SH-SY5Y (cell line): ENCODE measurements around the gene PPM1F.

Experiments
- GATA2 ChIP-seq: IDR thresholded peaks from 2 replicates; pipeline ENCODE4 v1.6.1; 2011; ENCODE audit warnings: mild to moderate bottlenecking, low read depth, low read length
- GATA3 ChIP-seq: IDR thresholded peaks from 2 replicates; pipeline ENCODE4 v1.6.1; 2011; ENCODE audit warnings: low read depth, mild to moderate bottlenecking, low read length, moderate library complexity

PPM1F gene

DNA sequence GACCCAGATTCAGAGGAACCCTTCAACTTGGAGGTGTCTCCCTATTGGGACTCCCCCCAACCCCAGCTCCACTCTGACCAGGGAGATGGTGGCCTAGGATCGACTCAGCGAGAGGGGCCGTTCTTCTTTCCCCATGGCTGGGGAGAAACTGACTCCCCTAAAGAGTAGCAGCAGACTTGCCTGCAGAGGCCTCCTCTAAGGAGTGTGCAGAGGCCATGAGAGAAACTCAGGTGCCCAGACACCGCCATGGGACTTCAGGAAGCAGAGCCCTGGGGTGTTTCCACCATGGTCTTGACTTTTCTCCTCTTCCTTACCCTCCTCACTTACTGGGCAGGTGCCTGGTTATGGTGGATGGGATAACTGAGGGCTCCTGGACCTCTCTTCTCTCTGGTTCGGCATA lies 32.6 kb upstream of the PPM1F start:
- TF ChIP-seq GATA2: no peak
- no peak for TF ChIP-seq GATA3

DNA sequence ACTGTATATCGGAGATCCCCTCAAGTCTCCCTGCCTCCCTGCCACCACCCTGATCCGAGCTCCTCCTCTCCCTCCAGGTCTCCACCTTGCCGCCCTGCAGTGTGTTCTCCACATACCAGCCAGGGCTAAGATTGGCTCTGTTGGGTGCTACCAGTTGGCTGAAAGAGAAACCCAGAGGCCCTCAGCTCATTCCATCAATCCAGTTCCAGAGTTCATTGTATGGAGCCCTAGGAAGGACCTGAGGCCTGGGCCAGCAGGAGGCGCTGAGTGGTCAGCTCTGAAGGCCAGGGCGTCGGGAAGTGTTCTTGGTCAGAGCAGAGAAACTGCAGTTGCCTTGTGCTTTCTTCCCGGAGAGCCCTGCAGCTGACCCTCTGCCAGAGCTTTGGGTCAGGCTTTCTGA lies 32.1 kb upstream of the PPM1F start:
- TF ChIP-seq GATA2: no peak
- TF ChIP-seq GATA3: no peak

DNA sequence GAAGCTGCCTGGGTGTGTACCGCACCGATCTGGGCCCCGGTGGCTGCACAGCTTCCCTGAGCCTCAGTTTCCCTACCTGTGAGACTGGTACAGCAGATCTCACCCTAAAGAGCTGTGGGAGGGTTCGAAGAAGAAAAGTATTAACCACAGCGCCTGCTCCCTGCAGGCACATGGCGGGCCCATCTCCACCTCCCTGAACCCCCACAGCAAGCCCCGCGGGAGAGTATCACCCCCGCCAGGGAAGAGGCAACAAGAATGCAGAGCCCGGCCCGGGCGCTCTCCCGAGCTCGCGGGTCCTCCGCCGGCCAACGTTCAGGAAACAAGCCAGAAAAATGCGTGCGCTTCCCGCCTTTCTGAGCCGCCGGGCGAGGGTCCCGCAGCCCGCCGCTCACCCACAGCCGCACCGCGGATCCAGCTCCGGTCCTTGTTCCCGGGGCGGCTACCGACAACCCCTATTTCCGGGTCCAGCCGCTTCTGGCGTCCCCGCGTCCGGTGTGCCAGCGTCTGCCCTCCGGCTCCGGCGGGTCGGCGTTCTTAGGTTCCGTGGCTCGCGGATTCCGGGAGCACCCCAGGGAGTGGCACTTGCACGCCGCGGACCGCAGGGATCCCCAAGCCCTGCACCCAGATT lies 29.8 kb upstream of the PPM1F start, which contains the start of gene TOP3B:
Gene TOP3B (minus strand): TSS at position 450 of the 628 bp plus-strand sequence. CDS start 7,078 bp downstream, outside the sequence.
- TF ChIP-seq GATA2 (0 out of 2 replicates have a peak, but pooled peaks have one; percentile 14), GATA3 (no peak)

DNA sequence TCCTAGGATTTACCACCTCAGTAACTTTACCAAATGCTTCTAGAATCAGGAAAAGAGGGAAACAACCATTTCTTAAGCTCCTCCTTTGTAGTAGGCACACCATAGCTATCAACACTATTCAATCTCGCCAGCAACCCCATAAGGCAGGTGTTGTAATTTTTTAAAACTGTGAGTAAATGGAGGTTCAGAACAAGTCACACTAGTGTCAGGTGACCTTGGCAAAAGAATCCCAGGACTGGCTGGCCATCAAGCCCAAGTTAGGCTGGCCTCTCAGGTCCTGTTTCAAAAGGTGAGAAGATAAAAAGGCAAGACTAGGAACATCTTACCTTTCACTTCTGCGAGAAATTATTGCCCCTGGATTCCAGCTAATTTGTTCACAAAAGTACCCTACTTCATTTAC lies 29.2 kb upstream of the PPM1F start:
- no peak for TF ChIP-seq GATA3
- no peak for TF ChIP-seq GATA2

DNA sequence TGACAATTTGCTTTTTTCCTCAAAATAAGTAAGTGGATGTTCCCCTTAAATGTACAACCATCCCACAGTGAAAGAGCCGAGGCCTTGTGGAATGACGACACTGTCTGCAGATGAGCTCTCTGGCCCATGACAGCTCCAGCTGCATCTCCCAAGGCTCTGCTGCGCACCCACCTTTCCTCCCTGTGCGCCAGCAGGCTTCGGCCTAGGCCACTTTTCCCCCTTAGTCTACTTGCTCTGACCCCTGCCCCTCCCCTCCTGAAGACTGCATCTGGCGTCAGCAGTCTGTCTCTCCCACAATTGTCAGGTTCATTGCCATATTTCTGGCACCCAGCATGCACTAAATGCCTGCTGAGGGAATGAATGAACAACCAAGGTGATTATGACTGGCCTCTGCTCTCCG lies 27.9 kb upstream of the PPM1F start:
- TF ChIP-seq GATA2: no peak
- TF ChIP-seq GATA3: no peak

DNA sequence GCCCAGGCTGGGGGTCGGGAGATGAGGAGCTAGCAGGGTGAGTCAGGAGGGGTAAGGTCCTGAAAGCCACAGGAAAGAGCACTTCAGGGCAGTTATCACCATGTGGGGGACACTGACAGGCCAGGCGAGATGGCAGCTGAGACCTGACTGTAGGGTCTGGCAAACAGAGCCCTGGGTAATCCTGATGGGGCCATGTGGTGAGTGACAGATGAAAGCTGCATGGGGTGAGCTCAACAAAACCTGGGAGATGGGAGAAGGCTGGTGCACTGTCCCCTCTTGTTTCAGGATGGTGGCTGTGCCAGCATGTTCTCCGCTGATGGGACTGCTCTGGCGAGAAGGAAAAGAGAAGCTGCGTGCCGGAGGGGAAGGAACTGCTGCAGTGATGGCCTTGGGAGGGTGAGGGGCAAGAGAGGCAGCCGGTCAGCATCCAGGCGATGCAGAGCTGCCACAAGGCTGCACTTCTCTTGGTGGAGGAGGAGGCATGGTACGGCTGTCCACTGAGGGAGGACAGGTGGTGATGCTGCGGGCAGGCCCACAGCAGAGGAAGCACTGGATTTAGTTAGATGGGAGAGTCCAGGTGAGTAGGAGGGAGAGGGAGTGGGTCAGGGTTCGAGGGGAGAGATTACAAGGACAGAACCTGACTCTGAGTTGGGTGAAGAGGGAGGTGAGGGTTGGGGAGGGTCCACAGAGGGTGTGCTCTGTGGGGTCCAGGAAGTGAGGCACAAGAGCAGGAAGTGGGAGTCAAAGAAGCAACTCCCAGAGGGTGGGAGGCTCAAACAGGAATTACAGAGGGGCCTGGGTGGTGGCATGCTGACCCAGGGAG lies 26.1 kb upstream of the PPM1F start:
- no peak for TF ChIP-seq GATA3
- TF ChIP-seq GATA2: no peak

DNA sequence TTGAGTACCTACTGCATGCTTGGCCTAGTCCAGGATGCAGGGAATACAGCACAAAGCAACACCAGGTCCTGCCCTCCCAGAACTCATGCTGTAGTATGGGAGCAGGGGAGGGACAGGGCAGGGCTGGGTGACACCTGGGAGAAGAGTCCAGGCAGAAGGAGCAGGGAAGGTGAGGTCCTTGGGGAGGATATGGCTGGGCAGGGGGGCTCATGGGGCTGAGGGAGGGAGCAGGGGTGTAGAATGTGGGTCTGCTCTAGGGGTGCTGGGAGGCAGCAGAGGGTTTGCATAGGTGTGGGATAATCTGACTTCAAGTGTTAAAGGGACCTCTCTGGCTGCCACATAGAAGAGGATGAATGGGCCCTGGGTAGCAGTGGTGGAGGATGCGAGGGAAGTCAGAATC lies 25.2 kb upstream of the PPM1F start:
- TF ChIP-seq GATA3: no peak
- TF ChIP-seq GATA2: no peak

DNA sequence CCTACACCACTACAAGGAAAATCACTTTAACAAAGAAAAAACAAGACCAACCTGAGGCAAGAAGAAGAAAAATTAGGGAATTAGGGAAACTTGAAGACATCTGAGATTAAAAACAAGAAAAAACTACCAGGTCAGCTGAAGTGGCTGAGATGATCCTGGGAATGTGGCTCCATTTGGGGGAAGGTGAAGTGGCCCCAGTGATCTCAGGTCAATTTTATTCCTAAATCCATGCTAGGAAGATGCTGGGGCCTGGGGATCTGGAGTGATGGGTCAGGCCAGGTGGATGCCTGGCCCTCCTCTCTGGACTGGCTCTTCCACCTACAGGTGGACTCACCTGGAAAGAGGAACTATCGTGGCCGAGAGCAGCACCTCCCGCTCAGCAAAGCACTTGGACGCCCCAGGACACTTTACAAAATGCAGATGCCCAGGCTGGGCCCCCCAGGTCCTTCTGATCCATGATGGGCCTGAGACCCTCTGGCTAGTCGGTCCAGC lies 23.3 kb upstream of the PPM1F start:
- TF ChIP-seq GATA3 (no peak), GATA2 (no peak)

DNA sequence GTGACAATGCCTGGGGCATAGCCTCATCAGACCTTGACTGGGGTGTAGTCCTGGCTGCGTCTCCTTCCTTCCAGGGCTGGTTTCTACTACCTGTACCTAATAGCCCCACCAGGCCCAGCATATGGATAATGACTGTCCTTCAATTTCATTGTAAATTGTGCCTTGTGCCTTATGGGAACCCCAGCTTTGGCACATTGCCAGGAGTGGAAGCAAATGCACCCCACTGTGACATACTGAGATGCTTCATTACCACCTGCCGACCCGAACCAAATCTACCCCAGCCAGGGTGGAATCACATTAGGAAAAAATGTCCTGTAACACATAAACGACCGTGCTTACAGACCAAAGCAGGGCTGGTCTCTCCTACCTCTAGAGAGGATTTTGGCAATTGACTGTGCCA lies 22.6 kb upstream of the PPM1F start:
- TF ChIP-seq GATA3 (no peak), GATA2 (no peak)

DNA sequence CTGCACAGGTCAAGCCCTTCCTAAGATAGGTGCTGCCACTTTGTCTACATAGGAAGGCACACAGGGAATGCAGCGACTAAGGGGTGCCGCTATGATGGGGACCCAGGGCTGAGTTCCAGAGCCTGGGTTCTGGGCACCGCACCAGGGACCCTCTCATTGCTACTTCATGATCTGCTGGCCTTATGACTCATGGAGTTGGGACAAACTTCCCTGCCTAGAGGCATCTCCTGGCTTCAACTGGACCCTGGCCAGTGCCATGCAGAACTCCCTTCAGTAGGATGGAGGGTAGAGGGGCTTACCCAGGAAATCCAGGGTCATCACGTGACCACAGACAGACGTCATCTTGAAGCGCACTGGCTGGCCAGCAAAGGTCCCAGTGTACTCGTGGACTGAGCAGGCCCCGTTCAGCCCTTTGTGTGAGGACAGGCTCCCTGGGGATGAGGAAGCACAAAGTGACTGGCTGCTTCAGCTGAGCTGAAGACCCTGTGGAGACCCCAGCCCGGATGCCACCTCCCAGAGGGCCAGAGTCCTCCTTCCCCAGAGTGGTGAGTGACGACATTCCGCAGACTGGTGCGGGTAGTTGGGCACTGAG lies 21.5 kb upstream of the PPM1F start:
- TF ChIP-seq GATA2: no peak
- no peak for TF ChIP-seq GATA3

DNA sequence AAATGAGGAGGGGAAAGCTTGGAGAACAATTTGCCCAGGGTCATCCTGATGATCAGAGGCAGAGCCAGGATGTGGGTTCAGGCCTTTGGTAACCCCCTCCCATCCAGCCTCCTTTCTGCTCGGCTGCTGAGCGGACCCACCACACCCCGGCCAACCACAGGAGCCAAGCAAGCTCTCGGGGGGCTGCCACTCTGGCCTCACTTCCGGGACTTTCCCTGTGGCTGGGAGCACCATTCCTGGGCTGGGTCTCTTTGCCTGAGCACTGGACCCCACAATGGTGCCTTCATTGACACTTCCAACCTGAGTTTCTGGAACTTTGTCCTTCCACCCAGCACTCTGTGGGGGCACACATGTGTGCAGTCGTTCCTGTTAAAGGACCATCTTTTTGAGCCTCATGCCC lies 20.2 kb upstream of the PPM1F start:
- TF ChIP-seq GATA3 (no peak), GATA2 (no peak)

DNA sequence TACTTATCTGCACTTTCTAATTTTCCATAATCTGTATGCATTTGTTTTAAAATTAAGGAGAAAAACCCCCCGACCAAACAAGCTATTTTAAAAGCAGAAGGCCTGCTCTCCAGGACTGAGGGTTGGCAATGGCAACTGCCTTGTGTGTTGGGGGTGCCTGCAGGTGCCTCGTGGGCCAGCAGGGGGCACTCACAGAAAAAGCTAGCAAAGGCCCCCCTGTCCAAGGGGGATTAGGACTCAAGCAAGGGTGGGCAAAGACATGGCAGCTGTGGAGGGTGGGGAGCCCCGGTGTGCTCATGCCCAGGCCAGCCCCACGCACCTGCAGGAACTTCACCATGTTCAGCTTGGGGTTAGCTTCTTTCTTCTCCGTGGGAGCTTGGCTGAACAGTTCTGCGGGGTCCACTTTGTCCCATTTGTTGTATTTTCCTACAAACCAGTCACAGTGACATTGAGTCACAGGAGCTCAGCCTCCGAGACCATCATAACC lies 19.7 kb upstream of the PPM1F start:
- TF ChIP-seq GATA2 (no peak), GATA3 (no peak)

DNA sequence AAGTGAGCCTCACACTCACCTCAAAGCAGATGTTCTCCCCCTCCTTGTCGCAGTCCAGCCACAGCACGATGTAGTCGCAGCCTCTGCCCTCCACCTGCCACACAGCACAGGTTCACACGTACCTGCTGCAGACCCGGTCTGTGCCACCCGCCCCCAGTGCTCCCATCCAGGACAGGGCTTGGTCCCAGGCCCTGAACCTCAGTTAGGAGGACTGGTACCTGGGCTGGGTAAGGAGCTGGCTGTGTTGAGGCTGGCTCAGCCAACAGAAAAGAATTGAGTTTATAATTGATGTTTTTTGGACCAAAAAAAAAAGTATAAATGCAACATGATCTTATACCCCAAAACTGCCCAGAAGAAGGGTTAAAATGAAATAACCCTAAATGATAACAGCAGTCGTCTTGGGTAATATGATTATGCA lies 19.2 kb upstream of the PPM1F start:
- TF ChIP-seq GATA2 (no peak), GATA3 (no peak)

DNA sequence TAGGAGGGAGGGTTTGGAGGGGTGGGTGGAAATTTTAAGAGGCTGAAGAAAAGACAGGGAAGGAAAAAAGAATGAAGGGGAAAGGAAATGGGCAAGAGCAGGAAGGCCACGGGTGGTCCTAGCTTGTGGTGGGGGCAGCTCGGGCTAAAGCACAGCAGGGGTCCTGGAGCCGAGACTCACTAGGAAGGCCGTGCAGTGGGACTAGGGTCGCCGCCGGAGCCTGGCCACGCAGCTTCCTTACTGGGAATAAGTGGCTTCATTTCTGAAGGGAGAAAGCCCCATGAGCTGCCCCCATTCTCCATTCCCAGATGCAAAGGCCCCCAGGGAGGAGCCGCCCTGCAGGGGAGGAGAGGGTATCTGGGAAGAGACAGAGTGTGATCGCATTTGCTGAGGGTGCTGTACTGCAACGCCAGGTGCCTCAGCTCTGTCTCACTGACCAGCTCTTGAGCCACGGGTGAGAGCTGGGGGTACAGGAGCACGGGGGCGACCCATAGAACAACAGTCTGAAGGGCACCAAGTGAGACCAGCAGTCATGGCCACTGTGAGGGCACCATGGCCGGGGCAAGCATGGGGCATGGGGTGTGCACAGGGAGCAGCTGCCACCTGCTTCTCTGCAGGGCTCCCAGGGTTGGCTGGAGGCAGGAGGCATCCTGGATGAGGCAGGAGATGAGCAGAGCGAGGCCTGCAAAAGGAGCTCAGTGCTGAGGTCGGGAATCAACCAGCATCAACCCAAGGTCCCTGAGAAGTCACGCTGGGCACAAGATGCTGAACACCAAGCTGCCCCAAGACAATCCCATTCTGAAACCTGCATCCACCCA lies 18.4 kb upstream of the PPM1F start:
- no peak for TF ChIP-seq GATA2
- no peak for TF ChIP-seq GATA3
